Esophagus squamous epithelium (tissue), 5 donors: ENCODE results near the gene UBASH3A. TPM values are rescaled to one million over a fixed set of nuclear protein-coding genes. Genes with fewer than 3 reads are reported as not detected.
A peak's percentile ranks its signal among the peaks of the same experiment; 100 is the strongest.

Experiments
- DNase-seq: peaks from one replicate; lab custom pipeline; 2025; lab: John Stamatoyannopoulos, UW
- H3K27ac ChIP-seq, 4 donors: fragments of 200-600 bp; sonication (generic); one replicate each; pipeline ENCODE4 v1.5.1; 2016 to 2019; ENCODE audit warnings: mild to moderate bottlenecking in 1 of 4
- H3K27me3 ChIP-seq, 4 donors: fragments of 200-600 bp; sonication (generic); 1 replicate in 3 of 4; 2 replicates in 1 of 4; pipeline versions ENCODE4 v1.5.1 to v1.6.0; 2017 to 2021; ENCODE audit warnings: antibody characterized with exemption in 1 of 4
- H3K36me3 ChIP-seq, 3 donors: fragments of 200-600 bp; sonication (generic); one replicate each; pipeline ENCODE4 v1.5.1; 2016 to 2019
- H3K4me1 ChIP-seq, 3 donors: fragments of 200-600 bp; sonication (generic); one replicate each; pipeline ENCODE4 v1.5.1; 2017 to 2019
- H3K4me3 ChIP-seq, 4 donors: fragments of 200-600 bp; sonication (generic); 1 replicate in 3 of 4; 2 replicates in 1 of 4; pipeline ENCODE4 v1.5.1; 2016 to 2019; ENCODE audit warnings: mild to moderate bottlenecking in 2 of 4, moderate library complexity in 1 of 4
- H3K9me3 ChIP-seq, 3 donors: fragments of 200-600 bp; sonication (generic); one replicate each; pipeline ENCODE4 v1.5.1; 2016 to 2019
- CTCF ChIP-seq, 6 experiments: fragments of 450-650 bp in 4 of 6; fragments of 200-600 bp in 2 of 6; sonication (generic) in 2 of 6; IDR thresholded peaks; one replicate each; pipeline ENCODE4 v1.5.1; 2016 to 2019; ENCODE audit warnings: antibody characterized with exemption in 6 of 6, mild to moderate bottlenecking in 4 of 6, moderate library complexity in 4 of 6
- POLR2A ChIP-seq, 4 donors: fragments of 450-650 bp; IDR thresholded peaks; one replicate each; pipeline ENCODE4 v1.6.1; 2017; ENCODE audit warnings: antibody characterized with exemption in 4 of 4, mild to moderate bottlenecking in 4 of 4, moderate library complexity in 3 of 4
- WGBS, 2 donors: methylation state at CpG; one replicate each; pipeline ENCODE4 v1.1.5; 2018; 5-methylcytosine and 5-hydroxymethylcytosine counted together
- intact Hi-C: fragments of 100-400 bp; cut with DNase I; formaldehyde crosslinking; loops from one replicate; pipeline ENCODE4 v1.15.0; 2022
- small RNA-seq, 4 donors: library from RNA; depleted of rRNA; stranded (forward); fragments of <200 nt; gene quantifications; one replicate each; pipeline ENCODE3, GENCODE V24; 2016
- total RNA-seq, 4 donors: library from RNA; depleted of rRNA; stranded (reverse); fragments of >200 nt; gene quantifications; one replicate each; pipeline ENCODE4 v1.1.0, GENCODE V29; 2016
- donor health status: DM: yes; HTN: yes; CAD: no.

The UBASH3A gene
- total RNA-seq, 4 donors from 2014 or later: 0.57 to 1.9 (median 0.73) TPM

- Histone ChIP-seq H3K27me3 (no peaks in the 10 kb centered on the region), H3K36me3 (no peaks in the 10 kb centered on the region), H3K9me3 (no peaks in the 10 kb centered on the region), H3K27ac (peak overlapping the region; percentile 86 to 93 (median 88)), H3K4me3 (peak overlapping the region; percentile 60 to 80 (median 72)), H3K4me1 (peaks cover 7 to 31% (median 10%) of the 10 kb centered on the region in 3 donors)
- no peak for DNase-seq
- TF ChIP-seq CTCF (IDR thresholded peaks at IDR 0.05) (no peak), POLR2A (IDR thresholded peaks at IDR 0.05) (no peak)
- WGBS, 2 donors: 14 to 19% methylated on average over 15 to 19 of the region's 19 CpGs
- intact Hi-C loops: no loop called here
Measured at GRCh38 chr21:42496839-42497202, 93.1 kb downstream of the UBASH3A start.

Small RNA genes lying within 50 kb of the gene (small RNA-seq; reads per million reads assigned to genes)
- gene RNU6-1149P: 0 reads per million in 4 donors

Other genes with a start within 250 kb of the UBASH3A start
- 10 to 100 TPM in 1 of 4 donors, 1 to 10 TPM in 3; 2.6 to 10.9 (median 3.7) TPM for gene ABCG1, start 184.8 kb upstream of the UBASH3A start, total RNA-seq
- 10 to 100 TPM in 1 of 4 donors, 1 to 10 TPM in 2, not detected in 1; 1.4 to 15.1 (median 7.2) TPM for gene TFF3, start 88.5 kb upstream of the UBASH3A start, total RNA-seq
- 1 to 10 TPM in 1 of 4 donors, not detected in 3; 1.7 TPM for gene TFF2, start 52.9 kb upstream of the UBASH3A start, total RNA-seq
- not detected for gene TFF1, start 37.4 kb upstream of the UBASH3A start, total RNA-seq
- gene TMPRSS3, start 7.8 kb upstream of the UBASH3A start, total RNA-seq: under 1 TPM in 1 of 4 donors, not detected in 3; 0.09 TPM
- under 1 TPM in 1 of 4 donors, not detected in 3; 0.19 TPM for gene RSPH1, start 92.3 kb downstream of the UBASH3A start, total RNA-seq
- gene SLC37A1, start 110.0 kb downstream of the UBASH3A start, total RNA-seq: 10 to 100 TPM; 10.7 to 21.1 (median 14.0) TPM
- gene PDE9A, start 249.7 kb downstream of the UBASH3A start, total RNA-seq: 1 to 10 TPM in 3 of 4 donors, under 1 TPM in 1; 0.61 to 2.9 (median 1.8) TPM